Motor neuron (in vitro differentiated cells): ENCODE measurements around the gene SFMBT1. TPM values are rescaled to one million over a fixed set of nuclear protein-coding genes. Genes with fewer than 3 reads are reported as not detected.

Experiments used
- ATAC-seq, 8 experiments: fragments of 200-7000 bp; cut with Tn5 transposase; replicated peaks in 6 of 8; 2 replicates each; pipeline ENCODE4 v1.8.0; 2021; ENCODE audit warnings: mild to moderate bottlenecking in 8 of 8, moderate library complexity in 8 of 8
- H3K27ac ChIP-seq, 2 donors: fragments of 250-450 bp; sonication (Bioruptor Pico); 2 replicates each; pipeline ENCODE4 v1.9.0; 2021; ENCODE audit warnings: antibody characterized with exemption in 2 of 2, mild to moderate bottlenecking in 2 of 2, moderate library complexity in 1 of 2
- H3K4me1 ChIP-seq, 2 donors: fragments of 250-450 bp; sonication (Bioruptor Pico); replicated peaks in 1 of 2; 2 replicates each; pipeline ENCODE4 v1.6.1; 2021; ENCODE audit warnings: antibody characterized with exemption in 2 of 2, mild to moderate bottlenecking in 2 of 2, moderate library complexity in 1 of 2
- H3K4me3 ChIP-seq, 5 donors: fragments of 250-450 bp; sonication (Bioruptor Pico); 2 replicates each; pipeline ENCODE4 v1.9.0; 2021; ENCODE audit warnings: antibody characterized with exemption in 5 of 5, mild to moderate bottlenecking in 5 of 5, moderate library complexity in 4 of 5
- WGBS, 10 experiments: fragments of 450-650 bp; shearing (Covaris generic); methylation state at CpG; one replicate each; pipeline ENCODE4 v1.0.0; 2022; 5-methylcytosine and 5-hydroxymethylcytosine counted together
- in situ Hi-C, 9 experiments: fragments of 400-800 bp; cut with MboI; loops; one replicate each; pipeline ENCODE4 v1.15.0; 2021; ENCODE audit warnings: low sequenced_read_pairs in 9 of 9, low pct_unique_long_range_greater_than_20kb in 2 of 9; ENCODE audit not compliant: unreplicated experiment in 9 of 9
- total RNA-seq, 8 experiments: library from RNA; unstranded; fragments of 300-600 nt; gene quantifications; 2 replicates each; pipeline versions ENCODE4 v1.2.3 to v1.2.4, GENCODE V29; 2022

SFMBT1 gene
- total RNA-seq, 8 experiments from 2014 or later, result 7.5 to 22.3 (median 10.8) TPM

DNA sequence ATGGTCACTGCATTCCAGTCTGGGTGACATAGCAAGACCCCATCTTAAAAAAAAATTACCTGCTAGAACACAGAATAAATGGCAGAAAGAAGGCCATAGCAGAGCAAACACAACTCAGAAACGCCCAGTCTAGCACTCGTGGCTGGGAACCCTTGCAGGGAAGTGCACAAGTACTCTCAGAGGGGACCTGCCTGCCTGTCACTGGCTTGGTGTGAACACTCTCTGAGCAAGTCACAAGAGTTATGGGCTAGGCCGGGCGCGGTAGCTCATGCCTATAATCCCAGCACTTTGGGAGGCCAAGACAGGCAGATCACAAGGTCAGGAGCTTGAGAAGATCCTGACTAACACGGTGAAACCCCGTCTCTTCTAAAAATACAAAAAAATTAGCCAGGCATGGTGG, 17.2 kb downstream of the SFMBT1 start:
- Histone ChIP-seq H3K27ac (no peak overlapping the region), H3K4me1 (peaks cover 4% of the 10 kb centered on the region in 2 donors), H3K4me3 (no peak overlapping the region)
- no peak for ATAC-seq
- WGBS, 10 experiments, result 96 to 100% (median 100%) methylated on average over 2 to 5 of the region's 7 CpGs; no CpG with 5 or more reads in 4 of the 10 experiments
- in situ Hi-C loops, result no loop called here

DNA sequence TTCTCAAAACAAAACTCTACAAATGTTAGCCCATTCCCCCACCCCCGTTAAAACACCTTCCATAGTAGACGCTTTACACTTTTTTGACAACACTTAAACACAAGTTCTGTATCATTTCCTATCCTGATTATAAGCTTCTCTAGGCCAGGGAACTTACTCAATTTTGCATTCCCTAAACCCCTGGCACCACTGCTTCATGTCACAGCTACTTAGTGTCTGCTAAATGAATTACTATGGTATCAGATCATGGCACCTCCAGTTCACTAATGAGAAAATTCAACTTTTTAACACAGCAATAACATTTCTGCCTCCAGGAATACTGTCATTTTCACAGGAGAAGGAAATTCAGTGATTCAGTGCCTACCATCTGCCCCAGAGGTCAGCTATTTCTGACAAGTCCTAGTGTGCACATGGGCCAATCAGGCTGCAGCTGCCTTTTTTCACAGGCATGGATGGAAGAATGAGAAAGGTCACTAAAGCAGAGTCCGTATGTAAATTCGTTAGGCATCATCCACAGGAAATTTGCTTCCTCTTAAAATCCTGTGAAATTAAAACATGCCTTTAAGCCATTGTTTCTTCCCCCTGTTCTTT, 18.5 kb downstream of the SFMBT1 start:
- Histone ChIP-seq H3K27ac (no peak overlapping the region), H3K4me1 (peaks cover 4% of the 10 kb centered on the region in 2 donors), H3K4me3 (no peak overlapping the region)
- ATAC-seq, result peak in 1 of 8 experiments; percentile 52
- in situ Hi-C loops, result no loop called here
- WGBS, 10 experiments, result 65 to 100% (median 82%) methylated on average over 1 to 4 of the region's 4 CpGs; no CpG with 5 or more reads in 1 of the 10 experiments

DNA sequence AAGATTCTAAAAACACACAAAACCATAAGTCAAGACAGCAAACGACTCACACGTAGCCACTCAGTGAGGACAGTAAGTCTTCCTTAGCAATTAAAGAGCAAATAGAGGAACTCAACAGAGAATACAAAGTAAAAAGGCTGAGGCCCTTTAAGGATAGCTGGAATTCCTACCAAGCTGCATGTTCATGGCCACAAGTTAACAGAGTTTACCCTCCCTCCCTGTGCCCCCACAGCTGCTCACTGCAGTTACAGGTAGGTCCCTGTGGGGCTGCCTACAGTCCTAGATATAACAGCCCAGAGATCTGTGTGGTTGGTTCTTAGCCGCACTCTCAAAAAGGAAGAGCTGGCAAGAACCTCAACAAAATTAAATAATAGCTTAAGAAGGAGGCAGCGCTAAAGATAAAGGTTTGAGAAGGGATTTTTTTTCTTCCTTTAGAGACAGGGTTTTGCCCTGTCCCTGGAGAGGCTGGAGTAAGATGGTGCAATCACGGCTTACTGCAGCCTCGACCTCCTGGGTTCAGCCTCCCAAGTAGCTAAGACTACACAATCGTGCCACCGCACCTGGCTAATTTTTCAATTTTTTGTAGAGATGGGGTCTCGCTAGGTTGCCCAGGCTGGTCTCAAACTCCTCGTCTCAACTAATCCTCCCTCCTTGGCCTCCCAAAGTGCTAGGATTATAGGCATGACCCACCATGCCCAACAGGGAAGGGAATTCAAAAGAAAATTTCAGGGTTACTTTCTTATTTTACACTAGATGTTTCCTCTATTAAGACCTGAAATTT, 19.3 kb downstream of the SFMBT1 start:
- no peak overlapping the region for H3K27ac ChIP-seq
- H3K4me1 ChIP-seq, result peaks cover 4% of the 10 kb centered on the region in 2 donors
- peak in 1 of 8 experiments; percentile 60 for ATAC-seq
- in situ Hi-C loops, result no loop called here
- 7 to 100% (median 68%) methylated on average over 1 to 7 of the region's 10 CpGs for WGBS, 10 experiments
- H3K4me3 ChIP-seq, result no peak overlapping the region

DNA sequence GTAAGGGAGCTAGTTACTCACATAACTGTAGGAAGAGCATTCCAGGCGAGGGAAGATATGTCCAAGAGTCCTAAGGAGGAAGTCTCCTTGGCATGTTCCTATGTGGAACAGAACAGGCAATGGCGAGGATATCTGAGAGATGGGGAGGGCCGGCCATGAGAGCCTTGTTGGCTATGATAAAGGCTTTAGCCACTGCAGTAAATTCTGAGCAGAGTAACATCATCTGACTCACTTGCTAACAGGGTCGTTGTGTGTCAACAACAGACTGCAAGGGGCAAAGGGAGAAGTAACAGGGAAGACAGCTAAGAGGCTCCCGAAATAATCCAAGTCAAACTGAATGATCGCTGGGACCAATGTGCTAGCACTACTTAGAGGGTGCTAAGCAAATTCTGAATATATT, 21.6 kb downstream of the SFMBT1 start:
- Histone ChIP-seq H3K27ac (no peak overlapping the region), H3K4me1 (peaks cover 4% of the 10 kb centered on the region in 2 donors), H3K4me3 (no peak overlapping the region)
- in situ Hi-C loops, result no loop called here
- 80 to 100% (median 93%) methylated on average over 1 to 6 of the region's 6 CpGs; no CpG with 5 or more reads in 1 of the 10 experiments for WGBS, 10 experiments
- ATAC-seq, result no peak

DNA sequence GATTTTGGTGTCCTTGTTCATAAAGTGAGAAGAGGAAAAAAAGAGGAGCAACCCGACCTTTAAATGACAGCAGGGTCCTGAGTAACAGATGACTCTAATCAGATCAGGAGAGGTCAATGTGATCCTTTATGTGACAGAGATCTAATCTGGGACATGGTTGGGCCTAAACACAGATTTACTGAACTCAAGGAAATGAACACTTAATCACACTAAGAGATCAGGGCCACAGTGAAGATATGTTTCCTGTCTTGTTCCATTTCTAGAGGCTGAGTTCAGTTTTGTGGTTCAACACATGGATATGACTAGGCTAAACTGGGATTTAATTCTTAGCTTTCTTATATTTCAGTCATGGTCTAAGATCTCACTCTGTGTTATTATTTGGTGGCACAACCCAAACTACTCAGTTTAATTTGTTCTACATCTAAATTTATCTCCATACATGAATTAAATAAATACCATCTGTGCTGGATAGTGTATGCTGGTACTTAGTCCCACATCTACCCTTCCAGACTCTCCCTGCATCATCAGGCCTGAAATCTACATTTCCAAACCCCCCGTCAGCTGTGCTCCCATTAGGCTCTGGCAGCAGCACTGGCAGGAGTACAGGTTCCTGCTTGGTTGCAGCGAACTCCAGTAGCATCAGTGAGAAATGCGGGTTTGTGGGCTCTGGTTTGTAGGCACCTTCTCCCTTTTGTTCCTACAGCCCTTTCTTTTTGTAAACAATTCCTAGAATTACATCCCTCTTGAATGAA, 22.6 kb downstream of the SFMBT1 start:
- ATAC-seq, result peak in 2 of 8 experiments; percentile 22 to 92
- 33 to 100% (median 100%) methylated on average over 1 to 4 of the region's 4 CpGs for WGBS, 10 experiments
- Histone ChIP-seq H3K27ac (no peak overlapping the region), H3K4me3 (no peak overlapping the region), H3K4me1 (peaks cover 4% of the 10 kb centered on the region in 2 donors)
- in situ Hi-C loops, result no loop called here

DNA sequence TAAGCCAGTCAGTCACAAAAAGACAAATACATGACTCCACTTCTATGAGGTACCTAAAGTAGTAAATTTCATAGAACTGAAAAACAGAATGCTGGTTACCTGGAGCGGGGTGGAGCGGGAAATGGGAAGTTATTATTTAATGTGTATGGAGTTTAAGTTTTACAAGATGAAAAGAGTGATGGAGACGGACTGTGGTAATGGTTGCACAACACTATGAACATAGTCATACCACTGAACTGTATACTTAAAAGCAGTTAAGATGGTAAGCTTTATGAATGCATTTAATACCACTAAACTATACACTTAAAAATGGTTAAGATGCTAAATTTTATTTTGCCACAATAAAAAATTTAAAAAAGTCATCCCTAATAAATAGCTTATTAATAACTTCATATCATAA, 23.2 kb downstream of the SFMBT1 start:
- Histone ChIP-seq H3K27ac (no peak overlapping the region), H3K4me3 (no peak overlapping the region), H3K4me1 (peaks cover 1 to 3% of the 10 kb centered on the region in 2 donors)
- in situ Hi-C loops, result no loop called here
- WGBS, 10 experiments, result 92 to 100% (median 100%) methylated on average over 1 to 3 of the region's 3 CpGs
- ATAC-seq, result no peak

DNA sequence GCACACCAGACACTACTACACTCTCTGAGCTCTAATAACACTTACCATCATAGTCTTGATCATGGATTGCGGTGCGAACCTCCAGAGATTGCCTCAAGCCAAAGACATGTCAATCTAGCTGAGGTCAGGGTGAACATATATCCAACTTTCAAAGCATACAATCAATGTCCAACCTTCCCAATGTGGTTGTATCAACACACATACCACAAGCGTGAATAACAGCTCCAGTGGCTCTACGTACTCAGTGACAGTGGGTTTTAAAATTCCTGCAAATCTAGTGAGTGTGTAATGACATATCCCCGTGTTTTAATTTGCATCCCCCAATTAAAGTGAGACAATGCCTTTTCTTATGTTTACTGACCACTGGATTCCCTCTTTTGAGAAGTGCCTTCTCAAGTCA, 29.6 kb downstream of the SFMBT1 start:
- 0 to 90% (median 76%) methylated on average over 1 to 5 of the region's 5 CpGs; no CpG with 5 or more reads in 1 of the 10 experiments for WGBS, 10 experiments
- ATAC-seq, result no peak
- in situ Hi-C loops, result no loop called here
- no peaks in the 10 kb centered on the region for H3K4me1 ChIP-seq
- no peak overlapping the region for H3K4me3 ChIP-seq
- no peak overlapping the region for H3K27ac ChIP-seq

DNA sequence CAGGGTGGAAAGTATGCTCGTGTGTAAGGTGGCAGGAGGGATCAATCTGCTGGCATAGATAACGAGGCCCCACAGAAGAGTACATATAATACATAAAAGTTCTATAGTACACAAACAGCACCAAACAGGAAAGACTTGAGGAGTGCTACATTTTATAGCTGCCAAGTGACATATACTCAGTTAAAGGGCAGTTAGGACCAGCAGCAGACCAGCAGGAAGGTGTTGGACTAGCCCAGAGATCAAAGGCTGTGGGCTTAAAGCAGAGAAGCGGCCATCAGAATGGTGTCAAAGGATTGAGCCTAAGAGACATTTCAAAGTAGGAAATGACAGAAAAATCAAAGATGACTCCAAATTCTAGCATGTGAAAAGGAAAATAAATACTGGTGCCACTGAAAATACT, 34.5 kb downstream of the SFMBT1 start:
- ATAC-seq, result no peak
- no peak overlapping the region for H3K27ac ChIP-seq
- 50 to 100% (median 83%) methylated on average over 1 to 2 of the region's 3 CpGs; no CpG with 5 or more reads in 2 of the 10 experiments for WGBS, 10 experiments
- H3K4me3 ChIP-seq, result no peak overlapping the region
- in situ Hi-C loops, result no loop called here
- H3K4me1 ChIP-seq, result peaks cover 0 to 9% of the 10 kb centered on the region in 2 donors

DNA sequence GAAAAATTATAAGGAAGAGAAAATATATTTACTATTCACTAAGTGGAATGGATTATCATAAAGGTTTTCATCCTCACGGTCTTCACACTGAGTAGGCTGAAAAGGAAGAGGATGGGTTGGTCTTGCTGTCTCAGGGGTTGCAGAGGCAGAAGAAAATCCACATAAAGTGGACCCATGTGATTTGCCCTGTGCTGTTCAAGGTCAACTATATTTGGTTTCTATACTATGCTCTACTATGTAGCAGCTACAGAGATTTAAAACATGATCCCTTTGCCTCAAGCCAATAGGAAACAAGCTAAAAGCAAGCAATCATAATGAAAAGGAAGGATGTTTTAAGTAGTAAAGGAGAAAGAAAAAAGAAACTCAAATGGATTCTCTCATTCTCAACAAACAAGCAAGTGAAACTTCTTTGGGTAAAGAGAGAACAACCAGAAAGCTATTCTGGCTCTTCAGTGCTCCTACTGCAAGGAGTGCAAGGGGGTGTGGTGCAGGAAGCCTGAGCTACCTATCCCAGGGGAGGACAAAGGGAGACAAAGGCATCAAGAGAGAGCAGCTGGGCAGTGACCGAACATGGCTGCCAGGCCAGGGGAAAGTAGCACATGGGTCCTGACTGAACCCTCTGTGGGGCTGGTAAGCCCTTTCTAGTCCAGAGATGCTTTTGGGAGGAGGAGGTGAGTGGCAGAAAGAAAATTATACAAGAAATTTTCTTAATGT, 35.9 kb downstream of the SFMBT1 start:
- Histone ChIP-seq H3K27ac (no peak overlapping the region), H3K4me3 (no peak overlapping the region), H3K4me1 (peaks cover 0 to 9% of the 10 kb centered on the region in 2 donors)
- 44 to 100% (median 93%) methylated on average over 1 to 2 of the region's 2 CpGs for WGBS, 10 experiments
- ATAC-seq, result no peak
- in situ Hi-C loops, result no loop called here

DNA sequence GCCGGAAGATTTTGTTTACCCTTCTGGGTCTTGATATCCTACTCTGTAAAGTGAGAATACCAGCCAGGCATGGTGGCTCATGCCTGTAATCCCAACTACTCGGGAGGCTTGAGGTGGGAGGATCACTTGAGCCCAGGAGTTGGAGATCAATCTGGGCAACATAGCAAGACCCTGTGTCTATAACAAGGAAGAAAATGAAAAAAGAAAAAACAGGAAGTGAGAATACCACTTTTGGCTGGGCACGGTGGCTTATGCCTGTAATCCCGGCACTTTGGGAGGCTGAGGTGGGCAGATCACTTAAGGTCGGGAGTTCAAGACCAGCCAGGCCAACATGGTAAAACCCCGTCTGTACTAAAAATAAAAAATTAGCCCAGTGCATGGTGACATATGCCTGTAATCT, 36.9 kb downstream of the SFMBT1 start:
- no peak for ATAC-seq
- Histone ChIP-seq H3K4me1 (peaks cover 0 to 9% of the 10 kb centered on the region in 2 donors), H3K27ac (no peak overlapping the region), H3K4me3 (no peak overlapping the region)
- WGBS, 10 experiments, result 93 to 100% (median 100%) methylated on average over 1 to 5 of the region's 6 CpGs; no CpG with 5 or more reads in 2 of the 10 experiments
- in situ Hi-C loops, result no loop called here

DNA sequence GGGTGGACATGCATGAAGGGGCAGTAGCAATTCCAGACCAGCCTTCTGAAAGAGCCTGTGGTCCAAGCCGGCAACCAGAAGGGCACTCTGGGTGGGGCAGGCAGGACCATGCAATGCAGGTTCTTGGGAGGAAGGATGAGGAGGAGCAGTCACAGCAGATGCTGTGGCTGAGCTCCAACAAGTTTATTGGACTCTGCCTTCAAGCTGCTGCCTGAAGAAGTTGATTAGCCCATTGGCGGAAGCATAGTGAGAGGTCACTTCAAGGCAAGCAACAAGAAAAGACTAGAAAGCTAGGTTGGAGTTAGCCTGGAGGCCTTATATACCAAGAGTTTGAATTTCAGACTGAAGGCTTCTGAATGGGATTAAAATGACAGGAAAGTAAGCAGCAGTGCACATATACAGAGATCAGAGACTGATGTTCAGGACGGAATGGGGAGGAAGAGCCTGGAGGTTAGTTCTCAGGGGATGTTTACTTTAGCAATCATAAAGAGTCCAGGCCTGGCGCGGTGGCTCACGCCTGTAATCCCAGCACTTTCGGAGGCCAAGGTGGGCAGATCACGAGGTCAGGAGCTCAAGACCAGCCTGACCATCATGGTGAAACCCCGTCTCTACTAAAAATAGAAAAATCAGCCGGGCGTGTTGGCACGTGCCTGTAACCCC, 39.9 kb downstream of the SFMBT1 start:
- in situ Hi-C loops, result no loop called here
- WGBS, 10 experiments, result 35 to 100% (median 95%) methylated on average over 1 to 10 of the region's 12 CpGs; no CpG with 5 or more reads in 1 of the 10 experiments
- H3K4me3 ChIP-seq, result no peak overlapping the region
- no peak for ATAC-seq
- H3K27ac ChIP-seq, result no peak overlapping the region
- peaks cover 0 to 9% of the 10 kb centered on the region in 2 donors for H3K4me1 ChIP-seq

DNA sequence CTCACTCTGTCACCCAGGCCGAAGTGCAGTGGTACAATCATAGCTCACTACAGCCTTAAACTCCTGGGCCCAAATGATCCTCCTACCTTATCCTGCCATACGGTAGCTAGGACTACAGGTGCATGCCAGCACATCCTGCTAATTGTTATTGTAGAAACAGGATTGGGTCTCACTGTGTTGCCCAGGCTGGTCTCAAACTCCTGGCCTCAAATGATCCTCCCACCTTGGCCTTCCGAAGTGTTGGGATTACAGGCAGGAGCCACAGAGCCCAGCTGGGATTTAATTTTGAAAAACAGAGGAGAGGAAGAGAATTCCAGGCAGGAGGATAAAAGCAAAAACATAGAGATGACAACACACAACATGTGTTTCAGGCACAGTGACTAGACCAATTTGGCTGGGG, 40.5 kb downstream of the SFMBT1 start:
- ATAC-seq, result no peak
- in situ Hi-C loops, result no loop called here
- WGBS, 10 experiments, result 30 to 100% (median 97%) methylated on average over 1 to 3 of the region's 3 CpGs; no CpG with 5 or more reads in 4 of the 10 experiments

More for the DNA sequence above, 40.5 kb downstream of the SFMBT1 start:
- peaks cover 0 to 7% of the 10 kb centered on the region in 2 donors for H3K4me1 ChIP-seq
- H3K4me3 ChIP-seq, result no peak overlapping the region
- no peak overlapping the region for H3K27ac ChIP-seq
